Tibial nerve (tissue), 4 donors: ENCODE measurements around the gene ZNF621.

Experiments used
- EP300 ChIP-seq, 2 donors: sonication (generic); formaldehyde crosslinking; IDR thresholded peaks; one replicate each; pipeline ENCODE4 v1.6.1; 2017; ENCODE audit warnings: antibody characterized with exemption in 2 of 2, mild to moderate bottlenecking in 1 of 2
- POLR2A ChIP-seq, 2 donors: fragments of 450-650 bp; IDR thresholded peaks; one replicate each; pipeline ENCODE4 v1.6.1; 2017; ENCODE audit warnings: antibody characterized with exemption in 2 of 2, mild to moderate bottlenecking in 2 of 2, moderate library complexity in 2 of 2
- TF ChIP-seq, protein P1 (sequence below), 5 experiments: fragments of 200-600 bp in 3 of 5; fragments of 450-650 bp in 2 of 5; sonication (generic) in 3 of 5; IDR thresholded peaks; one replicate each; pipeline ENCODE4 v1.5.1; 2016 to 2019; ENCODE audit warnings: antibody characterized with exemption in 5 of 5, mild to moderate bottlenecking in 3 of 5, moderate library complexity in 2 of 5

GRCh38 chr3:40534283-40534682 is 9.5 kb downstream of the ZNF621 start:
- TF ChIP-seq POLR2A (IDR thresholded peaks at IDR 0.05) (no peak), EP300 (IDR thresholded peaks at IDR 0.05) (no peak)
- TF ChIP-seq, protein P1, sequence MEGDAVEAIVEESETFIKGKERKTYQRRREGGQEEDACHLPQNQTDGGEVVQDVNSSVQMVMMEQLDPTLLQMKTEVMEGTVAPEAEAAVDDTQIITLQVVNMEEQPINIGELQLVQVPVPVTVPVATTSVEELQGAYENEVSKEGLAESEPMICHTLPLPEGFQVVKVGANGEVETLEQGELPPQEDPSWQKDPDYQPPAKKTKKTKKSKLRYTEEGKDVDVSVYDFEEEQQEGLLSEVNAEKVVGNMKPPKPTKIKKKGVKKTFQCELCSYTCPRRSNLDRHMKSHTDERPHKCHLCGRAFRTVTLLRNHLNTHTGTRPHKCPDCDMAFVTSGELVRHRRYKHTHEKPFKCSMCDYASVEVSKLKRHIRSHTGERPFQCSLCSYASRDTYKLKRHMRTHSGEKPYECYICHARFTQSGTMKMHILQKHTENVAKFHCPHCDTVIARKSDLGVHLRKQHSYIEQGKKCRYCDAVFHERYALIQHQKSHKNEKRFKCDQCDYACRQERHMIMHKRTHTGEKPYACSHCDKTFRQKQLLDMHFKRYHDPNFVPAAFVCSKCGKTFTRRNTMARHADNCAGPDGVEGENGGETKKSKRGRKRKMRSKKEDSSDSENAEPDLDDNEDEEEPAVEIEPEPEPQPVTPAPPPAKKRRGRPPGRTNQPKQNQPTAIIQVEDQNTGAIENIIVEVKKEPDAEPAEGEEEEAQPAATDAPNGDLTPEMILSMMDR (IDR thresholded peaks at IDR 0.05), result no peak
